Mucosa of rectum (tissue), 2 donors: ENCODE results near the gene SGK1.
"Not testable (repeated sequence)": the region's sequence is repeated elsewhere in the genome, so short reads cannot be mapped to it uniquely, and the experiment has no call there.

ENCODE experiments used
- H3K27ac ChIP-seq, 2 donors: one replicate each; pipeline ENCODE4 v1.7.0; 2013; ENCODE audit warnings: inconsistent platforms in 2 of 2, low read depth in 2 of 2, low read length in 2 of 2
- H3K27me3 ChIP-seq, 2 donors: one replicate each; pipeline ENCODE4 v1.7.0; 2013; ENCODE audit warnings: low read length in 2 of 2; ENCODE audit not compliant: control insufficient read depth in 2 of 2, insufficient read depth in 2 of 2
- H3K36me3 ChIP-seq, 2 donors: one replicate each; pipeline ENCODE4 v1.7.0; 2013; ENCODE audit warnings: low read length in 2 of 2; ENCODE audit not compliant: control insufficient read depth in 2 of 2, insufficient read depth in 2 of 2
- H3K4me1 ChIP-seq, 2 donors: one replicate each; pipeline ENCODE4 v1.7.0; 2013; ENCODE audit warnings: low read length in 2 of 2, mild to moderate bottlenecking in 1 of 2; ENCODE audit not compliant: control insufficient read depth in 2 of 2, insufficient read depth in 2 of 2
- H3K4me3 ChIP-seq, 2 donors: one replicate each; pipeline ENCODE4 v1.7.0; 2013; ENCODE audit warnings: low read length in 2 of 2
- H3K9ac ChIP-seq, 2 donors: one replicate each; pipeline ENCODE4 v1.7.0; 2013; ENCODE audit warnings: low read length in 2 of 2, low read depth in 1 of 2, mild to moderate bottlenecking in 1 of 2
- H3K9me3 ChIP-seq, 2 donors: one replicate each; pipeline ENCODE4 v1.7.0; 2013; ENCODE audit warnings: low read length in 2 of 2; ENCODE audit not compliant: control insufficient read depth in 2 of 2
- donor health status: healthy.
- donor health status: Normal muscosa, but diverticular disease.

SGK1 gene

DNA sequence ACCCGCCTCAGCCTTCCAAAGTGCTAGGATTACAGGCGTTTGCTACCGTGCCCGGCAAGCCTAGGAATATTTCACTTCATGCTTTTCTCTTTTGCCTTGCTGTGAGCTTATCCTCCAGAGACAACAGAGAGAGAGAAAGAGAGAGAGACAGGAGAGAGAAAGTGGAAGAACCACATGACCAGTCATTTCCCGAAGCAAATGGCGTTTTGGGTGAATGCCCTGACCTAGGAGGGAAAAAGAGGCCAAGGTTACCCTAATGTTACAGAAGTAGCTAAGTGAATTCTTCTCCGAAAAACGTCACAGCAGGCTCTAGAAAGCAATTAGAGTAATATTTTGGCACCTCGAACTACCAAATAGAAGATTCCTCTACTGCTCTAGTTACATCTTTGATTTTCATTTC, 9.1 kb downstream of the SGK1 start:
- Histone ChIP-seq H3K36me3 (no peaks in the 10 kb centered on the region), H3K9ac (no peak overlapping the region), H3K4me1 (no peaks in the 10 kb centered on the region), H3K9me3 (no peaks in the 10 kb centered on the region), H3K27ac (no peak overlapping the region), H3K27me3 (no peaks in the 10 kb centered on the region), H3K4me3 (no peak overlapping the region)

GRCh38 chr6:134307870-134308269, 10.0 kb downstream of the SGK1 start:
- H3K36me3 ChIP-seq: no peaks in the 10 kb centered on the region
- H3K27ac ChIP-seq: no peak overlapping the region
- no peaks in the 10 kb centered on the region for H3K9me3 ChIP-seq
- no peaks in the 10 kb centered on the region for H3K4me1 ChIP-seq
- no peak overlapping the region for H3K4me3 ChIP-seq
- no peaks in the 10 kb centered on the region for H3K27me3 ChIP-seq
- no peak overlapping the region for H3K9ac ChIP-seq

DNA sequence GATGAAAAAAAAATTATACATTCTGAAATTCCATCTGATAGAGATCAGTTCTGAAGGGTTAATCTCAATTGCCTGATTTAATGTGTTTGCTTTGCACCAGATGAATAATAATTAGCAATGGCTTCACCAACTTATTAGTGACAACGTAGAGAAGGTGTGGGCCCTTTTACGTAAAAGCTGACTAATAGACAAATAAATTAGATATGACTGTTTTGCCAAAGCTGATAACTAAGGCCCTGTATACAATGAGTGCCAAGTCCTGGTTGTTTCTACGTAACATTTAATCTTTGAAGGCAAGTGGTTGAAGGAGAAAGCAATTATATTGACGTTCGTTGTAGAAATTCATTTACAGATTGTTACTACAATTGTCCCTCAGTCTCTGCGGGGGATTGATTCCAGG, 10.8 kb downstream of the SGK1 start:
- no peaks in the 10 kb centered on the region for H3K9me3 ChIP-seq
- no peak overlapping the region for H3K4me3 ChIP-seq
- no peak overlapping the region for H3K27ac ChIP-seq
- no peaks in the 10 kb centered on the region for H3K4me1 ChIP-seq
- no peaks in the 10 kb centered on the region for H3K27me3 ChIP-seq
- H3K9ac ChIP-seq: no peak overlapping the region
- H3K36me3 ChIP-seq: no peaks in the 10 kb centered on the region

DNA sequence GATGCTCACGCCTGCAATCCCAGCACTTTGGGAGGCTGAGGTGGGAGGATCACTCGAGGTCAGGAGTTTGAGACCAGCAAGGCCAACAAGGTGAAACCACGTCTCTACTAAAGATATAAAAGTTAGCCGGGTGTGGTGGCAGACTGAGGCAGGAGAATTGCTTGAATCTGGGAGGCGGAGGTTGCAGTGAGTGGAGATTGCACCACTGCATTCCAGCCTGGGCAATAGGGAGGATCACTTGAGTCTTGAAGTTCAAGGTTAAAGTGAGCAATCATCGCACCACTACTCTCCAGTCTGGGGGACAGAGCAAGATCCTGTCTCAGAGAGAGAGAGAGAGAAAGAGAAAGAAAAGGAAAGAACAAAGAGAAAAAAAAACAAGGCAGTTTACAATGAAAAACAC, 13.5 kb downstream of the SGK1 start:
- H3K9me3 ChIP-seq, H3K4me1 ChIP-seq, H3K36me3 ChIP-seq, H3K27ac ChIP-seq, H3K27me3 ChIP-seq, H3K4me3 ChIP-seq, H3K9ac ChIP-seq: not testable (repeated sequence)

- no peaks in the 10 kb centered on the region for H3K27me3 ChIP-seq
- H3K9me3 ChIP-seq: no peaks in the 10 kb centered on the region
- H3K4me1 ChIP-seq: no peaks in the 10 kb centered on the region
- no peak overlapping the region for H3K9ac ChIP-seq
- H3K36me3 ChIP-seq: no peaks in the 10 kb centered on the region
- no peak overlapping the region for H3K4me3 ChIP-seq
- H3K27ac ChIP-seq: no peak overlapping the region
These were observed 14.0 kb downstream of the SGK1 start for GRCh38 chr6:134303891-134304290.

DNA sequence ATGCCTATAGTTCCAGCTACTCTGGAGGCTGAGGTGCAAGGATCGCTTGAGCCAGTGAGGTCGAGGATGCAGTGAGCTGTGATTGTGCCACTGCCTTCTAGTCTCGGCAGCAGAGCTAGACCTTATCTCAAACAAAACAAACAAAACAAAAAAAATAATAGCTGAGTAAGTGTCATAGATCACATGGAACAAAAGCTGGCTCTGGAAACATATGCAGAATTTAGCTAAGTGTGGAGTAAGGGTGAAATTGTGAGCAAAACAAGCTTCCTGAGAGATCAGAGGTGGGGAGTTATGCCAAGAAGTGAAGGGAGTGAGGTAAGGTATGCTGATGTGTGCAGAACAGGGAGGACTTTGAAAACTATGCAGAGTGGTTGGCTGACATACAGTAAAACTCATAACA, 18.7 kb downstream of the SGK1 start:
- H3K9ac ChIP-seq: no peak overlapping the region
- H3K4me3 ChIP-seq: no peak overlapping the region
- no peak overlapping the region for H3K27ac ChIP-seq
- H3K36me3 ChIP-seq: no peaks in the 10 kb centered on the region
- no peaks in the 10 kb centered on the region for H3K4me1 ChIP-seq
- no peaks in the 10 kb centered on the region for H3K9me3 ChIP-seq
- no peaks in the 10 kb centered on the region for H3K27me3 ChIP-seq

DNA sequence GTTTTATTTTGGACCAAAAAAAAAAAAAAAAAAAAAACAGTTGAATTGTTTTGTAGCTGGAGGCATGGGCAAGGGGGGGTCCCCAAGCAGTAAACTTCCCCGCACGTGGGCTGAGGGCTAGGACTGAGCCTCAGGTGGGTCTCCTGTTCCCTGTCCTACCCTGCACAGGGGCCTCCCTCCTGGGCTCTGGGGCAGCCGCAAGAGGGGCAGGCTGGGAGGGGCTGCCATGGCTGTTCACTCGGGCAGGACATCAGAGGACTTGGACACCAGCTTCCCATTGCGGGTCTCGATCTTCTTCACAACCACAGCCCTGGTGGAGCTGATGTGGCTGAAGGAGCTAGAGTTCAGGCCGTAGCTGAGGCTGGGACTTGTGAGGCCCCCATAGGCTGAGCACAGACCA, 21.1 kb downstream of the SGK1 start:
- H3K27me3 ChIP-seq: no peaks in the 10 kb centered on the region
- no peaks in the 10 kb centered on the region for H3K9me3 ChIP-seq
- no peak overlapping the region for H3K4me3 ChIP-seq
- no peaks in the 10 kb centered on the region for H3K36me3 ChIP-seq
- H3K9ac ChIP-seq: no peak overlapping the region
- H3K27ac ChIP-seq: no peak overlapping the region
- no peaks in the 10 kb centered on the region for H3K4me1 ChIP-seq

DNA sequence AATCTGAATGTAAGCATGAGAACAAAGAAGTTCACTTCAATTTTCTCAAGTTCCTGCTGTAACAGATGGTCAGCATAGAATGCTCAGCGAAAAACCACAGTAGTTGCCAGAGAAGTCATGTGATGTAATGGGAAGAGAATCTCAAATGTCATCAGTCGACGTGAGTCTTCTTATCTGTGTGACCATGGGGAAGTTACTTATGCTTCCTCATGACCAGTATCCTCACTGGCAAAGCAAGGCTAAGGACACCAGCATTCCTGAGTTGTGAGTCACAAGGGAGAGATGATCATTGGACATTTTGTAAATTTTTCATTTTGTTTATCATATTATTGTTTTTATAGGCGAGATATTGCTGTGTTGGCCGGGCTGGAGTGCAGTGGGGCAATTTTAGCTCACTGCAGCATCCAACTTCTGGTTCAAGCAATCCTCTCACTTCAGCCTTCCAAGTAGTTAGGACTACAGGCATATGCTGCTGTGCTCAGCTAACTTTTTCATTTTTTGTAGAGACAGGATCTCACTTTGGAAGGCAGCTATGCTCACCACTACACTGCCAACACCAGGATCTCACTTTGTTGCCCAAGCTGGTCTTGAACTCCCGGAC, 21.9 kb downstream of the SGK1 start:
- no peak overlapping the region for H3K9ac ChIP-seq
- H3K36me3 ChIP-seq: no peaks in the 10 kb centered on the region
- no peaks in the 10 kb centered on the region for H3K4me1 ChIP-seq
- H3K9me3 ChIP-seq: no peaks in the 10 kb centered on the region
- no peak overlapping the region for H3K4me3 ChIP-seq
- peak overlapping the region; percentile 34 to 52 for H3K27ac ChIP-seq
- H3K27me3 ChIP-seq: no peaks in the 10 kb centered on the region

DNA sequence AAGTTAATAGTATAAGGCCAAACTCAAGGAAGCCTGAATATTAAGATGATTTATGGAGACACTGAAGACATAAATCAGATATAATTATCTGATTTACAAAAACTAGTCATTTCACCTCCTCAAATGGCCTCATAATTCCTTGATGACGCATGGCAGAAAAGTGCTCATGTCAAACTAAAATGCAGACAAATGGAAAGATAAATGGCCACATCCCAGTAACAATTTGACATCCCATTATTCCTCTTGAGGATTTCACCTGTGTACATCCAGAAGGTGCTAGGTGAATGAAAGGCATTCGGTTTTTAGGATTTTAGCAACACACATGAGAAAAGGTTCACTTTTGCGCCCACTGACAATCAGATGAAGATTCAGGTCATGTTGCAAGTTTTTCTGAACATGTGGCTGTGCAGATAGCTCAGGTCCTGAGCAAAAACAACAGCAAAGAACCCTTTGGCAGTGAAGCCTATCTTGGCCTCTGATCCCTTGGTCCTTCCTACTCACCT, 24.2 kb downstream of the SGK1 start:
- no peaks in the 10 kb centered on the region for H3K27me3 ChIP-seq
- no peak overlapping the region for H3K27ac ChIP-seq
- no peaks in the 10 kb centered on the region for H3K36me3 ChIP-seq
- H3K9ac ChIP-seq: no peak overlapping the region
- H3K4me3 ChIP-seq: no peak overlapping the region
- H3K4me1 ChIP-seq: no peaks in the 10 kb centered on the region
- H3K9me3 ChIP-seq: no peaks in the 10 kb centered on the region

GRCh38 chr6:134291156-134291555, 26.8 kb downstream of the SGK1 start:
- Histone ChIP-seq H3K36me3 (no peaks in the 10 kb centered on the region), H3K4me1 (peaks cover 0 to 3% of the 10 kb centered on the region in 2 donors), H3K4me3 (no peak overlapping the region), H3K27ac (no peak overlapping the region), H3K27me3 (no peaks in the 10 kb centered on the region), H3K9me3 (no peaks in the 10 kb centered on the region), H3K9ac (no peak overlapping the region)

DNA sequence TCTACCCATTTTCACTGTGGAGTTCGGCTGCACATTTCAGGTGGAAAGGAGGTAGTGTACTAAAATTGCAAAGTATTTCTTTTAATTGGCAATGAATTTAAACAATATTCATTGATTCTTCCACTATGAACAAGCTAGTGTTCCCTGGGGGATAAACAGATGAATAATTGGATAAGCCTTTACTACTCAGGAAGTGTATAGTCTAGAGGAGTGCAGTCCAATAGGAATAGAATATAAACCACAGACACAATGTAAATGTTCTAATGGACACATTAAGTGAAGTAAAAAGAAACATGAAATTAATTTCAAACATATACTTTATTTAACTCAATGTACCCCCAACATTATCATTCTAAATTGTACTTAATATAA, 28.7 kb downstream of the SGK1 start:
- Histone ChIP-seq H3K9ac (no peak overlapping the region), H3K4me3 (no peak overlapping the region), H3K9me3 (no peaks in the 10 kb centered on the region), H3K36me3 (no peaks in the 10 kb centered on the region), H3K27ac (peak overlapping the region; percentile 13 to 33), H3K27me3 (no peaks in the 10 kb centered on the region), H3K4me1 (peaks cover 0 to 3% of the 10 kb centered on the region in 2 donors)
